NCI-H2029 (cell line): ENCODE measurements around the gene GNAL.

Experiments used
- DNase-seq: peaks from one replicate; lab custom pipeline; 2025; lab: John Stamatoyannopoulos, UW

Gene GNAL

DNA sequence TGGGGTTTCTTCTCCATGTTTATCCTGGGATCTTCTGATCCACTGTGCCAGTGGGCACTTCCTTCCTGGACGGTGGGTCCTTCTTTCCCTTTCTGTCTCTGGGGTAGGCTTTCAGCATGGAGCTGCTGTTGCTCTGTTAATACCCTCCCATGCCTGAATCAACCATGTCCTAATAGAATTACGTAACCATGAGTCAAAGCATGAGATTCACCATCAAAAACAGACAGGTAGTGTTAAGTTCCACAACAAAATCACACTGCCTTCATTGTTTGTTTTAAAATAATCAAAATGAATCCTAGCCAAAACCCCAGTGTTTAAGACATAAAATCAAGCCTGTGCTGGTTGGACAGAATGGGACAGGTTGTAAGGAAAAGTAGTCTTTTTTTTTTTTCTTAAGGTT is 37.5 kb downstream of the GNAL start:
- DNase-seq = no peak

DNA sequence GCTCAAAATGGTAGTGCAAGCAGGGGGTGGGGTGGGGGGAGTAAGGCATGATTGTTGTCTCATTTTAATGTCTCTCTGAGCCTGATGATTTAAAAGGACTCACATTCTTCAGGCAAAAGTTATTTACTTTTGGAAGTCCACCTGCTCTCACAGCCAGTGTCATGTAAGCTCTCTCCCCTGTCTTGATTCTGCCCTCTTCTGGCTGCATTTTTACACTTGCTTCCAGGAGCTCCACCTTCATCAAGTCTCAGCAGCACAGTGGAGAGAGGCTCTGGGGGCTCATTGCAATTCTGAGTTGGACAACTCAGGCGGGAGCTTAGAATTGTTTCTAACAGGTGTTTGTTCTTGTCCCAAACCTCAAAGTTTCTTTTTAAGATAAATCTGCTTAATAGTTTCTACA is 39.2 kb downstream of the GNAL start:
- no peak for DNase-seq

DNA sequence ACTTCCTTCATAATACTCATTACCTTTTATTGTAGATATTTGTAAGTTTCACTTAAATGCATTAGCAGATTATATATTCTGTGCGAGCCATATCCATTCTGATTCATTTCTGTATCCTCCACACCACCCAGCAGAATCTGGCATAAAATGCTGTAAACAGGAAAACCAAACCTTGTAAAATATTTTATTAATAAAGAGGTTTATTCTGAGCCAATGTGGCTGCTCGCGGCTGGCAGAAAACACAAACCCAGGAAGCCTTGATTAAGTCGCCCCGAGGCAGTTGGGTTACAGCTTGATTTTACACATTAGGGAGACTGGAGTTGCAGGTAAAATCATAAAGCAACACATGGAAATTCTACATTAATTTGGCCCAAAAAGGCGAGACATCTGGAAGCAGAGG is 40.5 kb downstream of the GNAL start:
- no peak for DNase-seq

DNA sequence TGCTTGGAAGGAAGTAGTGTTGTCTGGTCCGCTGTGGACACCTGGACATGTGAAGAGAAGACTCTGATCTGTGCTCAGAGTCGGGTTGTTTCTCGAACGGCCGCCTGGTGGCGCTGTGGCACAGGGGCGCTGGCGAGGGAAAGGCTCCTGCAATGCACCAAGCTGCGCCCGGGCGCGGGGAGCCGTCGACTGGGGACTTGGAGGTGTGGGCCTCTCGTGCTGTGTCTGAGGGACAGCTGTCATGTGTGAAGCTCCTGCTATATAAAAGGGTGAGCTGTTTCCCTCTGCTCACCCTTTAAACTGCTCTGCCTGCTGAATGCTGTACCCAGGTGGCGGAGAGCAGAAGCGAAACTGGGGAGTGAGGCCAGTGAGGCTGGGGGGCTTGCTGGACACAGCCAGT is 44.0 kb downstream of the GNAL start:
- peak; percentile 3 for DNase-seq

DNA sequence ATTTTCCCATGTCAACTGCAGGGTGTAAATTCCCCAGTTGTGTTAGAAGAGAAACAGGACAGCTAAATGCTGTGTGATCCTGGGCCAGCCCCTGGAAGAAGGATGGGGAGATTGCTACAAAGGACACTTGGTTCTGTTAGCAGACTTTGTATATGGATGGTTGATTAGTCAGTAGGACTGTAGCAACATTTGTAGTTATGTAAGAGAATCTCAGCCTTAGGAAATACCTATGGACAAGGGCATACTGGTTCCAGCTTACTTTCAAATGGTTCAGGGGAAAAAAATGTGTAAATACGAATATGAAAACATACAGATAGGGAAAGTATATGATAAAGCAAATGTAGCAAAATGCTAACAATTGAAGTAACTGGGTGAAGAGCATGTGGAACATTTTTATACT is 47.6 kb downstream of the GNAL start:
- DNase-seq = no peak

DNA sequence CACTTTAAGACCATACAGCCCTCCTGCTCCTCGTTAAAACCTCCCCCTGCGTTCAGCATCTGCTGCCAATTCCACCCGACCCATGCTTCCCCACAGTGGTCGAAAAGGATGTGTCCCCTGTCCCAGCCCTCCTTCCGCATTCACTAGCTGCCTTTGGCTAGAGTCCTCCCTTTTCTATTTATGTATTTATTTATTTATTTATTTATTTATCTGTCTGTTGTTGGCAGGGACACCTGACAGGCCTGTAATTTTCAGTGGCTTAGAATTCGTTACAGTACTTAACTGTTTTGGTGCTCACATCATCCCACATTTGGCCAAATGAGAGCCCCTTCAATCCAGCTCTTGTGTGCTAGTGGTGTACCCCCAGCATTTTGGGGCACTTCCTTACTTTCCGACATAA is 50.8 kb downstream of the GNAL start:
- no peak for DNase-seq

DNA sequence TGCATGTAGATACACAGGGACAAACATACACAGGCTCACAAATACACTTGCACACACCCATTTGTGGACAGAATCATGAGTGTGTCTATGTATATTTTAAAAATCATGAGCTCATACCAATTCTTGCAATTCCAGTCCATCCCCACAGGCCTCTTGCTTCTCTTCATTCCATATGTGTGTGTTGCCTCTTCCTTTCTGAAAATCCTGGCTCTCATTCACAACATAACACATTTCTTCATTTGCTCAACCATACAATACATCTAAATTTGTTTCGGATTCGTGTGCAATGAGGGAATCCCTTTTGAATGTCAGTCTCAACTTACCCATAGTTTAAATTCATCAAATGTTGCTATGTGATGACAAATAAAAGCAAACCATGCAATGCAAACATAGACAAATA is 51.4 kb downstream of the GNAL start:
- DNase-seq = no peak

DNA sequence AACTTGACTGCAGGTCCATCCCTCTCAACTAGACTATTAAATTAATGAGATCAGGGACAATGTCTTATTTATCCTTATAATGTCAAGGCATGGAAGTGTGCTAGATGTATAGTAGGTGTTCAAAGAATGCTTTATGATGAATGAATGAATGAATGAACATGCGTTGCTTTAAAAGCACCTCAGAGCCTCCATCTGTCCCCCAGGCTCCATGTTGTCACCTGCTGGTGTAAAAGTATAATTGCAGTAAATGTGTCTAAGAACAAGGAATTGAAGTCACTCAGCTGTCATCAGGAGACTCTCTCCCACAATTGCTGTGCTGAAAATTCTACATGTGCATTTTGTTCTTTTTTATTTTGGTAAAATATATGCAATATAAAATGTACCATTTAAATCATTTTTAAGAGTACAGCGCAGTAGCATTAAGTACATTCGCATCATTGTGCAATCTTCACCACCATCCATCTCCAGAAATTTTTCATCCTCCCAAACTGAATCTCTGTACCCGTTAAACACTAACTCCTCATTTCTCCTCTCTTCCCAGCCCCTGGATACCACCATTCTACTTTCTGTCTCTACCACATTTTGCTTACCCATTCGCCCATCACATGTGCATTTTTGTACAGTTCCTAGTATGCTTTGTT is 52.6 kb downstream of the GNAL start:
- DNase-seq = no peak

DNA sequence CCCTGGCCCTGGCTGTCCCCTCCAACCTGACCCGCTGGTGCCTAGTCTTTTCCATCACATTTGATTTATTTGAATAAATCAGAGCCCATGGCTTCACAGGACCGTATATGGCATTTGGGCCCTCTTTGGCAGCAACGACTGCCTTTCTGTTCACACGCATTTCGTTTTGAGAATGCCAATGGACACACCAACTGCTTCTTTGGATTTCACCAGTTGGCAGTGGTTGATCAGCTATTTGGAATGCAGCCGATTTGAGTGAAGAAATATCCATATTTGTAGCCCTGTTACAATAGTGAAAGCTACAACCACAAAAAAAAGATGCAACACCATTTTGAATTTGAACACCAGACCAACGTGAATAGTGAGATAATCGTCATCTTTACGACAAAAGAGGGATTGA is 56.5 kb downstream of the GNAL start:
- DNase-seq = no peak

DNA sequence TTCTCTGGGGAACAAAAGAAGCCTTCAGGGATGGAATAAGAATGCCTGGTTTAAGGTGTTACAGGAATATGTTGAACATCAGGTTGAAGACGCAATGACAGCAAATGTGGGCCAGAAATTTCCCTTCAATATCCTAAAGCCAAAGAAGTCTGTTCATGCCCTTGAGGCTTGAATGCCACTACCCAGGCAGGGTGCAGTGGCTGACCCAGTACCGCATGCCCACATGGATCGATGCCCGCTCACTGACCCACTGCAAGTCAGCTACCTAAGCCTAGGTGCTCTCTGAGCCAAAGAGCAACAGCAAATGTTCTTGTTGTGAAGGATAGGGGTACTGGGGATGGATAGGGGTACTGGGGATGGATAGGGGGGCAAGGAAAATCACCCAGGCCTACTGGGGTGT is 58.2 kb downstream of the GNAL start:
- DNase-seq = no peak

DNA sequence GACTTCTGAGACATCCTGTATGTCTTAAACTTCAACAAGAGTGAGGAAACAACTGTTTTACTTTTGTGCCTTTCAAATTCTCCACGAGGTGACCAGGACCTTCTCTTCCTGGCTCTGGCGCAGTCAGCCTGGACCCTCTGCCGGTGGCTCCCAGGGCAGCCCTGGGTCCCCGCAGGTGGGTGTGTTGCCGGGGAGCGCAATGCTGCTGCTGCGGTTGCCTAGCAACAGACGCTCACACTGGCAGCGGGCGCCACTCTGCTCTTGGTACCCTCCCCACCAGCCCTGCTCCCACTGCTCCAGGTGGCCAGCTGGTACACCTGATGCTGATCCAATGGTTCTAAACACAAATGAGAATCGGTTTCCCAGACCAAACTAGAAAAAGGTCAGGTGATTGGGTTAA is 58.7 kb downstream of the GNAL start:
- DNase-seq = no peak

DNA sequence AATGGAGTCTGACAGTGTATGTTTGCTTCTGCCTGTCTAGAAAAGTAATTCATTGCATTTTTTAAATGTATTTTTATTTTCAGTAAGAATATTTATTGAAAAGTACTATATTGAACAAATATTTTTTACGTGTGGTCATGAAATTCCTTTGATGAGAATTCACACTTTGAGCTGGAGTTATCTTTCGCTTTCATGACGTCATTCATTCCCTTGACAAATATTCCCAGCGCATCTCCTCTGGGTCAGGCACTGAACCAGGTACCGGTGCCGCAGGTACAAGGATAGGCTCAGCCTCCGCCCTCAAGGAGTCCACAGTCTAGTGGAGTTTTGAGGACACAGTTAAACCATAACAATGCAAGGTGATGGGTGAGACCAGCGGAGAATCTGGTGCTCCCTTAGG is 60.2 kb downstream of the GNAL start:
- no peak for DNase-seq

DNA sequence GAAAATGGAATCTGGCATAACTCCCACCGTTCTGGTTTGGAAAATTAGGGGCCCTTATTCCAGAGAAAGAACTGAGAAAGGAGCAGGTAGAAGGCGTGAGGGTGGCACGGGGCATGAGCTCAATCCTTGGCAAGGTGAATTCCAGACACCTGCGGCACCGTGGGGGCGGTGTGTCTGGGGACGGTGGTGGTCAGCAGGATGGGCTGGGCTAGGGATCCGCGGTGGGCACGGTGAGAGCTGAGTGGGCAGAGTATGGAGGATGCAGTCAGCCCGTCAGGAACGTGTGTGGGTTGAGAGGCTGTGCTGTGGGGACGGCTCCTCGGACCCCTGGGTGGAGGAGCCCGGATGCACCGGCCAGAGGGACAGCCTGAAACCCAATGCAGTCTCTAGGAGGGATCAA is 61.1 kb downstream of the GNAL start:
- no peak for DNase-seq

DNA sequence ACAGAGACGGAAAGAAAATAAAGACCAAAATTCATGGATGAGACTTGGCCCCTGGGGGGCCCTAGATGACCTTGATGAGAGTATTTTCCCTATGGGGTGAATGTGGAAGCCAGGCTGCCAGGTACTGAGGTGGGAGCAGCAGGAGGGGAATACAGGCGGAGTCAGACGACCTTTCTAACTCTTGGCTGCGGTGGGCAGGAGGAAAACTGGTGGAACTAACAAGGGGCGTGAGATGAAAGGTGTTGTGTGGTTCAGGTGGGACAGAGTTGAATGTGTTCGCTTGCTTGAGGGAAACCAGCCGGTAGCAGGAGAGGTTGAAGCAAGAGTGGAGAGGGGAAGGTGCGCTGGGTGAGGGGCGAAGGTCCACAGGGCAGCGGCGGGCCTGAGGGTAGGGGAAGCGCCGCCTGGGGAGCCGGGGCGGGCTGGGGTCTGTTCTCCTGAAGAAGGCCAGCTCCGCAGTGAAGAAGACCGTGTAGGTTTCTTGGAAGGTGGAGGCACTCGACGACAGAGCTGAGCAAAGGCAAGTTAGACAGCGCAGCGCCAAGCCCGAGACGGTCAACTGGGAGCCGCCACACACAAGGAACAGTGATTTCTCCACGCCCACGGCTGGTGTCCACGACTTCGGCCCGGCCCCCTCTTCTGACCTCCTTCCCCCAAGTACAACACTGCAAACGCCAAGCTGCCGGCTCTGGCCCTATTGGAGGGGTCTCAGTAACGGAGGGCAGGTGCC is 61.7 kb downstream of the GNAL start:
- DNase-seq = no peak

DNA sequence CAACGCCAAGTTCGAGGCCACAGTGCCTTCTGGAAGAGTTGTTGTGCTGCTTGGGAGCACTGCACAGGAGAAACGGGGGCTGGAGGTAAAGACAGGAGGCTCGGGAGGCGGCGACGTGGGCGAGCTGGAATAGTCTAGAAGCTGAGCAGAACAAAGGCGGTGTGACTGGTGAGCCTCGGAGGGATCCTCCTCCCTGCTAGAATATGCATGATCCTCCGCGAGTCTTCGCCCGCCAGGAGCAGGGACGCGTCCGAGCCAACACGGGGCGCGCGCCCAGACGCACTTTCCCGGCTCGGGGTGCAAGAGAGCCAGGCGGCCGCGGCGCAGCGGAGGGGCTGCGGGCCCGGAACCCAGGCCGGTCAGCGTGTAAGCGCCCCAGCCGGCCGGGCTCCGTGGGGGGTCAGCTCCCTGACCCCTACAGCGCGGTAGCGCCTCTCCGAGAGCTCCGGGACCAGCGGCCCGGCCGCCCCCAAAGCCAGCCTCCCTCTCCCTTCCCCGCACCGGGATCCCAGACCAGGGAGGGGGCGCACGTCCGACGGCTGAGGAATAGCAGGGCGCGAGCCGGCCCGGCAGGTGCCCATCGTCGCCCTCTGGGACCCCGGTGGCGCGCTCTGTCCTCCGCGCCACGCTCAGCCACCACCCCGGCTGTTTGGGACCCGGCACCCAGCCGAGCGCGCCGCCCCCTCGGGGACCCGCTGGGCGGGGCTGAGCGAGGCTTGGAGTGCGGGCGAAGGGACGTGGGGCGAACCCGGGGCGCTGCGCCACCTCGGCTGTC is 62.5 kb downstream of the GNAL start:
- DNase-seq = no peak

DNA sequence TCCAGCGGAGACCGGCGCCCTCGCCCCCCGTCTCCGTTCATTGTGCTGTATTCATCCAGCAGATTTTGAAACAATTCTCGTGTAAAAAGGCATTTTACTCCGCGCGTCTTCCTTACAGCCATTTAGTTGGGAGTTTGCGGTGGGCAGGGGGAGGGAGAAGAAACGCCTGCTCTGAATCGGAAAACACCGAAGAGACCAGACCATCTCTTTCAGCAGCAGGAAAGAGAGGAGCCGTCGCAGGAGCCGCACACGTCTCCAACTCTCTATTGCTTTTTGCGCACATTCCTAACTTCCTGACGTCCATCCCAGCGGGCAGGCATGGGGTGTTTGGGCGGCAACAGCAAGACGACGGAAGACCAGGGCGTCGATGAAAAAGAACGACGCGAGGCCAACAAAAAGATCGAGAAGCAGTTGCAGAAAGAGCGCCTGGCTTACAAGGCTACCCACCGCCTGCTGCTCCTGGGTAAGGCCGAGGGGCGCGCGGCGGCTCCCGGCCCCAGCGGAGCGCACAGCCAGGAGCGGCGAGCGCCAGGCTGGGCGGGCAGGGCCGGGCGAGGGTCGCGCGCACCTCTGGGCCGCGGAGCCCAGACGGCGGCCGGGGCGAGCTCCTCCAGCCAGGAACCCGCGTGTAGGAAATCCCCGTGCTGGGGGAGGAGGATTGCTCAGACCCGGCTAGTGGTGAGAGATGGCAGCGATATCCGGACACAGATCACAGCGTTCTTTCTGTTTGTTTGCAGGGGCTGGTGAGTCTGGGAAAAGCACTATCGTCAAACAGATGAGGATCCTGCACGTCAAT is 63.2 kb downstream of the GNAL start:
- DNase-seq = no peak

DNA sequence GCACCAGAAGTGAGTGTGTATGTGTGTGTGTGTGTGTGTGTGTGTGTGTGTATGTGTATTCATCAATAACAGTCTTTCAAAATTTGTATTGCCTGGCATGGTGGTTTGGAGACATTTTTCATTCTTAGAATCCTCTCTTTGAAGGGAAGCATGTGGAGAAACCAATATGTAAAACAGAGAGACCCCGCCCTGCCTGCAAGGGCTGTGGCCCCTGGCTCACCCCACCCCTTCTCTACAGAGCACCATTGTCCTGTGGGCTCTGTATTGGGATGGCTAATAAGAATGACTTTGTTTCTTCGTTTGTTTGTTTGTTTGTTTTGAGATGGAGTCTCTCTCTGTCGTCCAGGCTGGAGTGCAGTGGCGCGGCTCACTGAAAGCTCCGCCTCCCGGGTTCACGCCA is 65.9 kb downstream of the GNAL start:
- DNase-seq = no peak

DNA sequence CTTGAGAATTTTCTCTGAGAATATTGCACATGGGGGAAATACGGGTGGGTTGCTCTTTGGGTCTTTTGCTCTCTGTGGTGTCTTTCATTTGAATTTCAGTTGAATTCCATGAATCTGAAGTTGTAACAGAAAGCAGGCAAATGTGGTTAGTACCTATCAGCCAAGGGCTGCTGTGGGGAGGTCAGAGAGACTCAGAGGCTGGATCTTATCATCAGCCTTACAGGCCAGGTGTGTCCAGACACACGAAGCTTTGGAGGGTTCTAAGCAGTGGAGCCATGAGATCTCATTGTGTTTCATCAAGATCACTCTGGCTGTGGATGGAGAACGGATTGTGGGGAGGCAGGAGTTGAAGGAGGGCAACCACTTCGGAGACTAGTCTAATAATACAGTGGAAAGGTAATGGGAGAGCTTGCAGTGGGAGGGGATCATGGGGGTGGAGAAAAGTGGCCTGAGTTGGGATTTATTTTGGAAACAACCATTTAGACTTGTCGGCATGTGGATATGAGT is 68.1 kb downstream of the GNAL start:
- DNase-seq = no peak

DNA sequence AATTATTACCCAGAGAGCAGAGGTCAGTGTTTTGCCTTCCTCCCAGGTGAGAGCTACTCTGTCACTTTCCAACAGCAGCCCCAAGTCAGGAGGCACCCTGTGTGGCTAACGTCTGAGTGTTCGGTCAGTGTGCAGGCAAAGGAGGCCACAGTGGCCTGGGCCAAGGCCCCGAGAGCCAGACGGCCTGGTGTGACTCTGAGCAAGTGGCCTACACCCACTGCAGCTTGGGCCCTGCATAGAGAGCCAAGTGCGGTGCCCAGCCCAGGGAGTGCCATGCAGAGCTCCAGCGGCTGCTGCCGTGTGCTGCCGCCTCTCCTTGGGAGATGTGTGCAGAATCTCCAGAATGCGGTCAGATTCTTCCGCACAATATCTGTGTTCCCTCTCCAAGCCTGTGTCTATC is 70.4 kb downstream of the GNAL start:
- no peak for DNase-seq

DNA sequence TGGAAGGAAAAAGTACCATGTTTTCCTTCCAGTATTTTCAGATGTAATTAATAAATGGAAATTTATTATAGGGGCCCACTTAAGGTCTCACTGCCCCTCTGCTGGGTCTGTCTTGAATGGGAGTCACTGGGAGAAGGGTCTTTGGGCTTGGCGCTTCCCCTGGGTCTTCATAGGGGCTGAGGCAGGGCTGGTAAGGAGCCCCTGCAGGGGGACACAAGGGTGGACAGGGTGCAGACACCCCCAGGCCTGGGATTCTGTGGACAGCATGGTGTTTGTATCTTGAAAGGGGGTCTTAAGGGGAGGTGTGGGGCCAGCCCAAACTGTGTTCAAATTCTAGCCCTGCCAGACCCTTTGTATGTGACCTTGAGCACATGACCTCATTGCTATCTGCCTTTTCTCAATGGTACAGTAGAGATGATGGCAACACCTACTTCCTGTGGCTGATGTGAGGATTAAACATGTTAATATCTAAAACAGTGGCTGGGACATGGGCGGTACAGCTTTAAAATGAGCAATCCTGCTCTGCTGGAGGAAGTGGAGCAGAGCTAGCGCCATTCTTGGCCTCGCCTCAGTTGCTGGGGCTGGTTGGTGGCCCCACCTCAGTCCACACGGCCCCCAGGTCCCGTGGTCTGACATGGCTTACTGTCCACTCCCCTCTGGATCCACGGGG is 71.6 kb downstream of the GNAL start:
- no peak for DNase-seq

DNA sequence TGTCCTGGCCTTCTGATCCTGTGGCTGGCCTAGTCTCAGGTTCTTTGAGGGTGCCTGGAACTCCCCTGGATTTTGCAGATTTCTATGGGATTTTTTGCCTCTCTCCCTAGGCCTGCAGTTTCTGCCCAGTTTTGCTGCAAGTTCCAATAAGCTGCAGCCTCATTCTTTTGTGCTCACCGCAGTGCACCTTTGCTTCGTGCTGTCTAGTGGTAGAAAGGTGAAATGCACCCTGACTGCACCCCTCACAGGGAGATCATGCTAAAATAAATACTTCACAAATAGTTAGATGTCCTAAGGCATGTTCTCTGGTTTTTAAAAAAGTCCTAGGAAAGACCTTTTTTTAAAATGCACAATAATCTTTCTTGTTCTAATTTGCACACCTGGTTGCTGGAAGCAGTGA is 72.5 kb downstream of the GNAL start:
- DNase-seq = no peak

DNA sequence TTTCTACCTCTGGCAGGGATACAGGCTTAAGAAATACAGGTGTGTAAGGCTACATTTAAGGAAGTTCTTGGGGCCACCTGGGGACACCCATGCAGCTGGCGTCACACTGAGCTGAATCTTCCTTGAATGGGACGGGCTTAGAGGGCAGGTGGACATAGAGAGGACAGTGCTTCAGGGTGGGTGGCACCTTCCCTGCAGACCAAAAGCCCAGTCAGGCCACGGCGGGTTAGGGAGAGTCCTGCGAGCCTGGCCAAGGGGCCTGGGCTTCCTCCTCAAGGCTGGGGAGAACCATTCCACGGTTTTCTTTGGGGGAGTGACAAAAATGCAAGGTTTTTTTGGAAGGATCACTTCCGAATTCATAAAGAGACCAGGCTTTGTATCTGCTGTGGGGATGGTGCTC is 73.4 kb downstream of the GNAL start:
- no peak for DNase-seq
